ENCODE data around the gene CCM2L. TPM values are rescaled to one million over a fixed set of nuclear protein-coding genes. Genes with fewer than 3 reads are reported as not detected.
A peak's percentile ranks its signal among the peaks of the same experiment; 100 is the strongest.

CCM2L gene
- total RNA-seq, 1 donor from 2014 or later, result 0.11 TPM

GRCh38 chr20:31977080-31977479 is 33.2 kb upstream of the CCM2L start:
- no peaks in the 10 kb centered on the region for H3K9me3 ChIP-seq (ENCODE audit: insufficient read depth, low read depth, low read length)
- H4K20me1 ChIP-seq (ENCODE audit: insufficient read depth, low read length), result no peaks in the 10 kb centered on the region
- no peak overlapping the region for H3K4me3 Mint-ChIP-seq (ENCODE audit: unreplicated experiment)
- no peaks in the 10 kb centered on the region for H3K36me3 ChIP-seq (ENCODE audit: insufficient read depth, low read length)
- peaks cover 7% of the 10 kb centered on the region for H3K9me3 Mint-ChIP-seq (ENCODE audit: unreplicated experiment)
- peak overlapping the region; percentile 48 for H3K27ac Mint-ChIP-seq (ENCODE audit: unreplicated experiment)
- H3K27ac ChIP-seq (ENCODE audit: low read depth, low read length), result no peak overlapping the region
- H3K27me3 Mint-ChIP-seq (ENCODE audit: low read depth, unreplicated experiment), result peaks cover 15% of the 10 kb centered on the region
- peaks cover 4% of the 10 kb centered on the region for H3K36me3 Mint-ChIP-seq (ENCODE audit: low read depth, unreplicated experiment)
- no peak overlapping the region for H3K9ac ChIP-seq (ENCODE audit: low read length)
- no peak overlapping the region for H2AFZ ChIP-seq (ENCODE audit: low read depth, low read length)
- peaks cover 25% of the 10 kb centered on the region for H3K27me3 ChIP-seq (ENCODE audit: insufficient read depth, low read length)
- no peak overlapping the region for H3K4me2 ChIP-seq (ENCODE audit: low read length)
- H3K79me2 ChIP-seq (ENCODE audit: insufficient read depth, low read length), result no peaks in the 10 kb centered on the region
- FAIRE-seq (no peak), DNase-seq (ENCODE audit: low read depth) (no peak)
- H3K4me3 ChIP-seq (ENCODE audit: insufficient read depth, low read depth, low read length), result no peak overlapping the region
- TF ChIP-seq EZH2 (IDR thresholded peaks at IDR 0.05; ENCODE audit: insufficient read depth, low read length) (no peak), CTCF (IDR thresholded peaks at IDR 0.05; ENCODE audit: insufficient read depth, low read depth, low read length) (no peak)
- H3K4me1 Mint-ChIP-seq (ENCODE audit: low read depth, unreplicated experiment), result peaks cover 34% of the 10 kb centered on the region
- H3K4me1 ChIP-seq (ENCODE audit: insufficient read depth, low read length), result no peaks in the 10 kb centered on the region

GRCh38 chr20:31979713-31980426 is 30.4 kb upstream of the CCM2L start:
- peaks cover 21% of the 10 kb centered on the region for H3K27me3 ChIP-seq (ENCODE audit: insufficient read depth, low read length)
- H3K4me1 Mint-ChIP-seq (ENCODE audit: low read depth, unreplicated experiment), result peaks cover 18% of the 10 kb centered on the region
- no peak overlapping the region for H3K4me3 ChIP-seq (ENCODE audit: insufficient read depth, low read depth, low read length)
- no peaks in the 10 kb centered on the region for H3K9me3 ChIP-seq (ENCODE audit: insufficient read depth, low read depth, low read length)
- no peaks in the 10 kb centered on the region for H3K4me1 ChIP-seq (ENCODE audit: insufficient read depth, low read length)
- H3K27me3 Mint-ChIP-seq (ENCODE audit: low read depth, unreplicated experiment), result peaks cover 26% of the 10 kb centered on the region
- DNase-seq (ENCODE audit: low read depth) (no peak), FAIRE-seq (no peak)
- peaks cover 7% of the 10 kb centered on the region for H3K9me3 Mint-ChIP-seq (ENCODE audit: unreplicated experiment)
- TF ChIP-seq CTCF (IDR thresholded peaks at IDR 0.05; ENCODE audit: insufficient read depth, low read depth, low read length), result no peak
- no peak for TF ChIP-seq EZH2 (IDR thresholded peaks at IDR 0.05; ENCODE audit: insufficient read depth, low read length)
- no peak overlapping the region for H2AFZ ChIP-seq (ENCODE audit: low read depth, low read length)
- H3K36me3 ChIP-seq (ENCODE audit: insufficient read depth, low read length), result no peaks in the 10 kb centered on the region
- H3K36me3 Mint-ChIP-seq (ENCODE audit: low read depth, unreplicated experiment), result peaks cover 4% of the 10 kb centered on the region
- H3K4me2 ChIP-seq (ENCODE audit: low read length), result no peak overlapping the region
- no peak overlapping the region for H3K9ac ChIP-seq (ENCODE audit: low read length)
- H4K20me1 ChIP-seq (ENCODE audit: insufficient read depth, low read length), result no peaks in the 10 kb centered on the region
- no peak overlapping the region for H3K4me3 Mint-ChIP-seq (ENCODE audit: unreplicated experiment)
- H3K27ac Mint-ChIP-seq (ENCODE audit: unreplicated experiment), result peak overlapping the region; percentile 2
- no peaks in the 10 kb centered on the region for H3K79me2 ChIP-seq (ENCODE audit: insufficient read depth, low read length)
- no peak overlapping the region for H3K27ac ChIP-seq (ENCODE audit: low read depth, low read length)

- FAIRE-seq (no peak), DNase-seq (ENCODE audit: low read depth) (no peak)
- Histone ChIP-seq H3K79me2 (ENCODE audit: insufficient read depth, low read length) (no peaks in the 10 kb centered on the region), H3K9me3 (ENCODE audit: insufficient read depth, low read depth, low read length) (no peaks in the 10 kb centered on the region), H3K27ac (ENCODE audit: low read depth, low read length) (no peak overlapping the region), H3K9ac (ENCODE audit: low read length) (no peak overlapping the region), H3K4me2 (ENCODE audit: low read length) (no peak overlapping the region), H3K4me1 (ENCODE audit: insufficient read depth, low read length) (no peaks in the 10 kb centered on the region), H3K4me3 (ENCODE audit: insufficient read depth, low read depth, low read length) (no peak overlapping the region), H4K20me1 (ENCODE audit: insufficient read depth, low read length) (no peaks in the 10 kb centered on the region), H2AFZ (ENCODE audit: low read depth, low read length) (no peak overlapping the region), H3K36me3 (ENCODE audit: insufficient read depth, low read length) (no peaks in the 10 kb centered on the region), H3K27me3 (ENCODE audit: insufficient read depth, low read length) (peaks cover 18% of the 10 kb centered on the region)
- TF ChIP-seq CTCF (IDR thresholded peaks at IDR 0.05; ENCODE audit: insufficient read depth, low read depth, low read length) (no peak), EZH2 (IDR thresholded peaks at IDR 0.05; ENCODE audit: insufficient read depth, low read length) (no peak)
- no peak overlapping the region for H3K4me3 Mint-ChIP-seq (ENCODE audit: unreplicated experiment)
- peaks cover 3% of the 10 kb centered on the region for H3K9me3 Mint-ChIP-seq (ENCODE audit: unreplicated experiment)
- peaks cover 21% of the 10 kb centered on the region for H3K27me3 Mint-ChIP-seq (ENCODE audit: low read depth, unreplicated experiment)
- peaks cover 12% of the 10 kb centered on the region for H3K4me1 Mint-ChIP-seq (ENCODE audit: low read depth, unreplicated experiment)
- H3K27ac Mint-ChIP-seq (ENCODE audit: unreplicated experiment), result peak overlapping the region; percentile 53
- peaks cover 4% of the 10 kb centered on the region for H3K36me3 Mint-ChIP-seq (ENCODE audit: low read depth, unreplicated experiment)
These were observed 28.5 kb upstream of the CCM2L start for GRCh38 chr20:31981784-31982183.

All from astrocyte (in vitro differentiated cells and primary cell).